HG02938 (cell line): ENCODE measurements around the gene NSMF.
"Not testable (repeated sequence)": the region's sequence is repeated elsewhere in the genome, so short reads cannot be mapped to it uniquely, and the experiment has no call there.

Experiments
- ATAC-seq: cut with Tn5 transposase; IDR thresholded peaks from one replicate; pipeline ENCODE4 v1.9.1; 2021; ENCODE audit warnings: mild to moderate bottlenecking, moderate library complexity; ENCODE audit not compliant: unreplicated experiment

The NSMF gene

GRCh38 chr9:137459601-137460362 lies 648 bp upstream of the NSMF start:
- ATAC-seq = no peak

- no peak for ATAC-seq
Observed at GRCh38 chr9:137458194-137459151, 661 bp downstream of the NSMF start.

GRCh38 chr9:137457406-137458193 lies 1.5 kb downstream of the NSMF start:
- no peak for ATAC-seq

GRCh38 chr9:137456864-137457405 lies 2.2 kb downstream of the NSMF start:
- ATAC-seq = no peak

- ATAC-seq = no peak
Observed at GRCh38 chr9:137456061-137456863, 2.9 kb downstream of the NSMF start.

- ATAC-seq = no peak
Observed at GRCh38 chr9:137455359-137455991, 3.7 kb downstream of the NSMF start.

- no peak for ATAC-seq
Observed at GRCh38 chr9:137454597-137455358, 4.4 kb downstream of the NSMF start.

GRCh38 chr9:137454145-137454596 lies 5.0 kb downstream of the NSMF start:
- ATAC-seq = no peak

GRCh38 chr9:137453643-137454081 lies 5.5 kb downstream of the NSMF start:
- no peak for ATAC-seq

- no peak for ATAC-seq
Observed at GRCh38 chr9:137452761-137453642, 6.1 kb downstream of the NSMF start.

GRCh38 chr9:137452006-137452760 lies 7.0 kb downstream of the NSMF start:
- no peak for ATAC-seq

GRCh38 chr9:137451264-137452005 lies 7.7 kb downstream of the NSMF start:
- not testable (repeated sequence) for ATAC-seq

GRCh38 chr9:137450539-137451222 lies 8.5 kb downstream of the NSMF start:
- not testable (repeated sequence) for ATAC-seq

GRCh38 chr9:137449931-137450538 lies 9.1 kb downstream of the NSMF start:
- no peak for ATAC-seq
